Lung (tissue), 12 donors: Measurements from ENCODE around the gene COPG2. TPM values are rescaled to one million over a fixed set of nuclear protein-coding genes. Genes with fewer than 3 reads are reported as not detected.

Experiments used
- ATAC-seq: fragments of 200-7000 bp; cut with Tn5 transposase; one replicate; pipeline ENCODE4 v1.9.1; 2020; ENCODE audit warnings: moderate number of reproducible peaks; ENCODE audit not compliant: insufficient read depth, low FRiP score
- DNase-seq, 3 donors: peaks; one replicate each; pipeline ENCODE4 v3.0.0-alpha.2; 2013 to 2017
- H3K27ac ChIP-seq, 2 donors: one replicate each; pipeline ENCODE4 v1.5.1; 2013; ENCODE audit warnings: mild to moderate bottlenecking in 2 of 2, moderate library complexity in 2 of 2, control low read depth in 1 of 2, inconsistent platforms in 1 of 2, low read depth in 1 of 2, low read length in 1 of 2
- H3K27me3 ChIP-seq, 3 donors: one replicate each; pipeline ENCODE4 v1.5.1; 2013; ENCODE audit warnings: low read length in 2 of 3; ENCODE audit not compliant: control insufficient read depth in 3 of 3, insufficient read depth in 3 of 3
- H3K36me3 ChIP-seq, 4 donors: one replicate each; pipeline ENCODE4 v1.5.1; 2013; ENCODE audit warnings: low read length in 4 of 4, mild to moderate bottlenecking in 1 of 4, moderate library complexity in 1 of 4; ENCODE audit not compliant: control insufficient read depth in 4 of 4, insufficient read depth in 4 of 4
- H3K4me1 ChIP-seq, 5 donors: one replicate each; pipeline ENCODE4 v1.5.1; 2013; ENCODE audit warnings: low read length in 5 of 5, mild to moderate bottlenecking in 2 of 5, moderate library complexity in 1 of 5; ENCODE audit not compliant: control insufficient read depth in 5 of 5, insufficient read depth in 5 of 5
- H3K4me3 ChIP-seq: one replicate; pipeline ENCODE4 v1.5.1; 2013; ENCODE audit warnings: mild to moderate bottlenecking, control low read depth, moderate library complexity
- H3K9ac ChIP-seq, 2 donors: one replicate each; pipeline ENCODE4 v1.5.1; 2013; ENCODE audit warnings: low read length in 2 of 2, control low read depth in 1 of 2; ENCODE audit not compliant: insufficient read depth in 1 of 2
- H3K9me3 ChIP-seq, 4 donors: one replicate each; pipeline ENCODE4 v1.5.1; 2013; ENCODE audit warnings: low read length in 3 of 4, mild to moderate bottlenecking in 1 of 4, moderate library complexity in 1 of 4; ENCODE audit not compliant: control insufficient read depth in 4 of 4, insufficient read depth in 3 of 4
- CTCF ChIP-seq: IDR thresholded peaks from 2 replicates; pipeline ENCODE4 v1.5.1; 2012; ENCODE audit warnings: mild to moderate bottlenecking; ENCODE audit errors: control extremely low read depth, extremely low read depth
- WGBS, 2 donors: extraction: QIAGEN DNeasy Blood & Tissue Kit; methylation state at CpG; one replicate each; pipeline ENCODE4 v1.1.7; 2013; 5-methylcytosine and 5-hydroxymethylcytosine counted together
- polyA plus RNA-seq, 2 donors: library from polyadenylated mRNA; stranded (reverse); fragments of 200-250 nt; gene quantifications; one replicate each; pipeline ENCODE4 v1.2.1, GENCODE V29; 2013
- total RNA-seq, 2 donors: library from RNA; depleted of rRNA in 1 of 2; stranded (reverse); fragments of >200 nt in 1 of 2; gene quantifications; one replicate each; pipeline ENCODE4 v1.2.1, GENCODE V29; 2014 to 2021
- donor health status: control.
- donor health status: control.
- donor health status: Bipolar disorder and iron deficiency.
- donor health status: healthy.
- donor health status: DM: yes; HTN: yes; CAD: no.

COPG2 gene
- total and polyA plus RNA-seq, 4 donors, result 8.9 to 29.3 (median 16.8) TPM

GRCh38 chr7:130473289-130473688 is 195.3 kb downstream of the COPG2 start:
- DNase-seq, result no peak
- no peak for ATAC-seq
- Histone ChIP-seq H3K27me3 (no peaks in the 10 kb centered on the region), H3K36me3 (no peaks in the 10 kb centered on the region), H3K9me3 (peaks cover 0 to 5% (median 3%) of the 10 kb centered on the region in 4 donors), H3K27ac (no peak overlapping the region), H3K9ac (no peak overlapping the region), H3K4me1 (no peaks in the 10 kb centered on the region), H3K4me3 (no peak overlapping the region)
- no peak for TF ChIP-seq CTCF

GRCh38 chr7:130471974-130472373 is 196.6 kb downstream of the COPG2 start:
- ATAC-seq (no peak), DNase-seq (no peak)
- Histone ChIP-seq H3K36me3 (no peaks in the 10 kb centered on the region), H3K27me3 (no peaks in the 10 kb centered on the region), H3K4me1 (no peaks in the 10 kb centered on the region), H3K9me3 (no peaks in the 10 kb centered on the region), H3K9ac (no peak overlapping the region), H3K27ac (no peak overlapping the region), H3K4me3 (no peak overlapping the region)
- no peak for TF ChIP-seq CTCF
- WGBS, 2 donors, result 90 to 95% methylated on average over 2 of the region's 2 CpGs

- H3K4me1 ChIP-seq, result no peaks in the 10 kb centered on the region
- no peak for ATAC-seq
- no peak overlapping the region for H3K4me3 ChIP-seq
- no peak overlapping the region for H3K27ac ChIP-seq
- H3K9ac ChIP-seq, result no peak overlapping the region
- no peak for DNase-seq
- no peaks in the 10 kb centered on the region for H3K36me3 ChIP-seq
- no peaks in the 10 kb centered on the region for H3K9me3 ChIP-seq
- H3K27me3 ChIP-seq, result no peaks in the 10 kb centered on the region
- 80 to 93% methylated on average over 1 of the region's 1 CpG for WGBS, 2 donors
- TF ChIP-seq CTCF, result no peak
Observed at GRCh38 chr7:130468612-130469011, 199.9 kb downstream of the COPG2 start.
